GM18873 (cell line): ENCODE measurements around the gene SLC35F5.
"Not testable (repeated sequence)": the region's sequence is repeated elsewhere in the genome, so short reads cannot be mapped to it uniquely, and the experiment has no call there.

Experiments used
- ATAC-seq: cut with Tn5 transposase; IDR thresholded peaks from one replicate; pipeline ENCODE4 v1.9.1; 2021; ENCODE audit warnings: mild to moderate bottlenecking, moderate library complexity, moderate number of reproducible peaks; ENCODE audit not compliant: unreplicated experiment, low FRiP score

Gene SLC35F5

GRCh38 chr2:113756355-113757137, at the start of gene SLC35F5:
Gene SLC35F5, minus strand, starts transcription at chr2:113756642. Its CDS starts 233 bp downstream, at chr2:113756409.
- peak; percentile 77 for ATAC-seq

GRCh38 chr2:113799375-113799774, 42.9 kb upstream of the SLC35F5 start:
- ATAC-seq = no peak

- no peak for ATAC-seq
Observed at GRCh38 chr2:113797237-113797636, 40.8 kb upstream of the SLC35F5 start.

- ATAC-seq = no peak
Observed at GRCh38 chr2:113796592-113797175, 40.2 kb upstream of the SLC35F5 start.

- no peak for ATAC-seq
Observed at GRCh38 chr2:113795405-113795920, 39.0 kb upstream of the SLC35F5 start.

GRCh38 chr2:113791697-113792590, 35.5 kb upstream of the SLC35F5 start:
- ATAC-seq = peak; percentile 94

GRCh38 chr2:113784823-113785744, 28.6 kb upstream of the SLC35F5 start:
- no peak for ATAC-seq

GRCh38 chr2:113780472-113780871, 24.0 kb upstream of the SLC35F5 start:
- ATAC-seq = no peak

- no peak for ATAC-seq
Observed at GRCh38 chr2:113777371-113777770, 20.9 kb upstream of the SLC35F5 start.

GRCh38 chr2:113776949-113777348, 20.5 kb upstream of the SLC35F5 start:
- no peak for ATAC-seq

- ATAC-seq = not testable (repeated sequence)
Observed at GRCh38 chr2:113774616-113775015, 18.2 kb upstream of the SLC35F5 start.

GRCh38 chr2:113770929-113771328, 14.5 kb upstream of the SLC35F5 start:
- no peak for ATAC-seq

- no peak for ATAC-seq
Observed at GRCh38 chr2:113769555-113769954, 13.1 kb upstream of the SLC35F5 start.

GRCh38 chr2:113768770-113769169, 12.3 kb upstream of the SLC35F5 start:
- no peak for ATAC-seq

- ATAC-seq = no peak
Observed at GRCh38 chr2:113767811-113768460, 11.5 kb upstream of the SLC35F5 start.

GRCh38 chr2:113765276-113765675, 8.8 kb upstream of the SLC35F5 start:
- no peak for ATAC-seq

- no peak for ATAC-seq
Observed at GRCh38 chr2:113762377-113763118, 6.1 kb upstream of the SLC35F5 start.

GRCh38 chr2:113760400-113760799, 4.0 kb upstream of the SLC35F5 start:
- ATAC-seq = no peak
